Uterus (tissue), 4 donors: Measurements from ENCODE around the gene SYS1. TPM values are rescaled to one million over a fixed set of nuclear protein-coding genes. Genes with fewer than 3 reads are reported as not detected.
A peak's percentile ranks its signal among the peaks of the same experiment; 100 is the strongest.

ENCODE experiments used
- DNase-seq, 2 donors: peaks; one replicate each; pipeline ENCODE4 v3.0.0-alpha.2; 2019 to 2020
- H3K27ac ChIP-seq, 2 donors: fragments of 200-600 bp; sonication (generic); 1 replicate in 1 of 2; 2 replicates in 1 of 2; pipeline ENCODE4 v1.5.1; 2016 to 2018
- H3K27me3 ChIP-seq, 2 donors: fragments of 200-600 bp; sonication (generic); one replicate each; pipeline ENCODE4 v1.5.1; 2018 to 2019; ENCODE audit warnings: control low read depth in 1 of 2
- H3K36me3 ChIP-seq, 2 donors: fragments of 200-600 bp; sonication (generic); one replicate each; pipeline ENCODE4 v1.5.1; 2019; ENCODE audit warnings: control low read depth in 1 of 2
- H3K4me1 ChIP-seq, 2 donors: fragments of 200-600 bp; sonication (generic); one replicate each; pipeline ENCODE4 v1.5.1; 2018 to 2019; ENCODE audit warnings: control low read depth in 1 of 2
- H3K4me3 ChIP-seq, 2 donors: fragments of 200-600 bp; sonication (generic); 1 replicate in 1 of 2; 2 replicates in 1 of 2; pipeline ENCODE4 v1.5.1; 2018 to 2019; ENCODE audit warnings: mild to moderate bottlenecking in 1 of 2
- H3K9me3 ChIP-seq, 2 donors: fragments of 200-600 bp; sonication (generic); one replicate each; pipeline ENCODE4 v1.5.1; 2019; ENCODE audit warnings: control low read depth in 1 of 2
- POLR2A ChIP-seq, 2 donors: fragments of 450-650 bp; IDR thresholded peaks; one replicate each; pipeline ENCODE4 v1.6.1; 2016; ENCODE audit warnings: antibody characterized with exemption in 2 of 2, mild to moderate bottlenecking in 1 of 2, moderate library complexity in 1 of 2
- intact Hi-C: fragments of 100-400 bp; cut with DNase I; formaldehyde crosslinking; loops from one replicate; pipeline ENCODE4 v1.15.1; 2023; ENCODE audit warnings: low total_unique reads
- total RNA-seq, 4 donors: library from RNA; depleted of rRNA in 3 of 4; stranded (reverse); fragments of >200 nt in 3 of 4; gene quantifications; one replicate each; pipeline versions ENCODE4 v1.1.0 to v1.2.4, GENCODE V29; 2014 to 2023
- TF ChIP-seq, protein P1 (sequence below), 4 experiments: fragments of 200-600 bp in 2 of 4; fragments of 450-650 bp in 2 of 4; sonication (generic) in 2 of 4; IDR thresholded peaks; one replicate each; pipeline ENCODE4 v1.5.1; 2016 to 2019; ENCODE audit warnings: antibody characterized with exemption in 4 of 4, mild to moderate bottlenecking in 2 of 4, moderate library complexity in 1 of 4
- donor health status: DM: yes; HTN: yes; CAD: no.

Gene SYS1
- total RNA-seq, 4 donors from 2014 or later = 19.0 to 35.6 (median 25.0) TPM

- intact Hi-C loops = loop anchor here (2.0 kb wide), 1 partner anchor 73 kb away; no protein-coding TSS in a partner anchor
- no peaks in the 10 kb centered on the region for H3K27me3 ChIP-seq
- TF ChIP-seq POLR2A (IDR thresholded peaks at IDR 0.05) = no peak
- TF ChIP-seq, protein P1, sequence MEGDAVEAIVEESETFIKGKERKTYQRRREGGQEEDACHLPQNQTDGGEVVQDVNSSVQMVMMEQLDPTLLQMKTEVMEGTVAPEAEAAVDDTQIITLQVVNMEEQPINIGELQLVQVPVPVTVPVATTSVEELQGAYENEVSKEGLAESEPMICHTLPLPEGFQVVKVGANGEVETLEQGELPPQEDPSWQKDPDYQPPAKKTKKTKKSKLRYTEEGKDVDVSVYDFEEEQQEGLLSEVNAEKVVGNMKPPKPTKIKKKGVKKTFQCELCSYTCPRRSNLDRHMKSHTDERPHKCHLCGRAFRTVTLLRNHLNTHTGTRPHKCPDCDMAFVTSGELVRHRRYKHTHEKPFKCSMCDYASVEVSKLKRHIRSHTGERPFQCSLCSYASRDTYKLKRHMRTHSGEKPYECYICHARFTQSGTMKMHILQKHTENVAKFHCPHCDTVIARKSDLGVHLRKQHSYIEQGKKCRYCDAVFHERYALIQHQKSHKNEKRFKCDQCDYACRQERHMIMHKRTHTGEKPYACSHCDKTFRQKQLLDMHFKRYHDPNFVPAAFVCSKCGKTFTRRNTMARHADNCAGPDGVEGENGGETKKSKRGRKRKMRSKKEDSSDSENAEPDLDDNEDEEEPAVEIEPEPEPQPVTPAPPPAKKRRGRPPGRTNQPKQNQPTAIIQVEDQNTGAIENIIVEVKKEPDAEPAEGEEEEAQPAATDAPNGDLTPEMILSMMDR (IDR thresholded peaks at IDR 0.05) = no peak
- H3K36me3 ChIP-seq = no peaks in the 10 kb centered on the region
- H3K27ac ChIP-seq = peak overlapping the region; percentile 94 to 95
- H3K9me3 ChIP-seq = no peaks in the 10 kb centered on the region
- DNase-seq = no peak
- peak overlapping the region; percentile 80 to 85 for H3K4me3 ChIP-seq
- peaks cover 3 to 5% of the 10 kb centered on the region in 2 donors for H3K4me1 ChIP-seq
Observed at GRCh38 chr20:45363611-45364492, 896 bp downstream of the SYS1 start.

- intact Hi-C loops = no loop called here
- no peaks in the 10 kb centered on the region for H3K9me3 ChIP-seq
- no peak for DNase-seq
Observed at GRCh38 chr20:45365444-45365970, 2.6 kb downstream of the SYS1 start.

DNA sequence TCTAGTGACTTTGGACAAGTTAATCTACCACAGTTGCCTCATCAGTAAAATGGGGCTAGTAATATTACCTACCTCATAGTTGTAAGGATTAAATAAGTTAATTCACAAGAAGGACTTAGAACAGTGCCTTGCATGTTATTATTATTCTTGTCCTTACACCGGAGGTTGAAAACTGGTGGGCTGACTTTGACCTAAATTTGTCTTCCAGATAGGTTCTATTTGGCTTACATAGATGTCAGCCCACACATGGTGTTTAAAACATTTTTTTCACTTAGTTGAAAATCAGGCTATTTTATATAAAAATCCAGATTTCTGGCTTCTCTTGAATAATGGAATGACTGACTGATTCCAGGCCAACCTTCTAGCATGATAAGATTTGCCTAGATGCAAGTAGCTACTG is 3.2 kb downstream of the SYS1 start:
- H3K36me3 ChIP-seq = no peaks in the 10 kb centered on the region
- no peaks in the 10 kb centered on the region for H3K9me3 ChIP-seq
- intact Hi-C loops = no loop called here
- H3K27me3 ChIP-seq = no peaks in the 10 kb centered on the region
- DNase-seq = no peak
- TF ChIP-seq, protein P1 (IDR thresholded peaks at IDR 0.05) = no peak
- no peak for TF ChIP-seq POLR2A (IDR thresholded peaks at IDR 0.05)
- no peak overlapping the region for H3K4me3 ChIP-seq
- H3K4me1 ChIP-seq = peaks cover 0 to 5% of the 10 kb centered on the region in 2 donors
- no peak overlapping the region for H3K27ac ChIP-seq

More at GRCh38 chr20:45365444-45365970, 2.6 kb downstream of the SYS1 start:
- no peaks in the 10 kb centered on the region for H3K27me3 ChIP-seq
- H3K4me1 ChIP-seq = peaks cover 0 to 5% of the 10 kb centered on the region in 2 donors
- H3K36me3 ChIP-seq = no peaks in the 10 kb centered on the region
- no peak overlapping the region for H3K4me3 ChIP-seq
- no peak overlapping the region for H3K27ac ChIP-seq
- no peak for TF ChIP-seq POLR2A (IDR thresholded peaks at IDR 0.05)
- TF ChIP-seq, protein P1 (IDR thresholded peaks at IDR 0.05) = no peak

- H3K27me3 ChIP-seq = no peaks in the 10 kb centered on the region
Observed at GRCh38 chr20:45366631-45367030, 3.7 kb downstream of the SYS1 start.

More at GRCh38 chr20:45366631-45367030, 3.7 kb downstream of the SYS1 start:
- H3K4me3 ChIP-seq = no peak overlapping the region
- H3K4me1 ChIP-seq = peaks cover 0 to 5% of the 10 kb centered on the region in 2 donors
- H3K36me3 ChIP-seq = no peaks in the 10 kb centered on the region
- intact Hi-C loops = no loop called here
- no peak for TF ChIP-seq POLR2A (IDR thresholded peaks at IDR 0.05)
- TF ChIP-seq, protein P1 (IDR thresholded peaks at IDR 0.05) = no peak
- H3K27ac ChIP-seq = no peak overlapping the region
- no peak for DNase-seq
- no peaks in the 10 kb centered on the region for H3K9me3 ChIP-seq
